ENCODE results near the gene PDCD1. TPM values are rescaled to one million over a fixed set of nuclear protein-coding genes. Genes with fewer than 3 reads are reported as not detected.
"Not testable (repeated sequence)": the region's sequence is repeated elsewhere in the genome, so short reads cannot be mapped to it uniquely, and the experiment has no call there.

Gene PDCD1
- total RNA-seq: 1 to 10 TPM; 5.4 to 6.6 TPM

DNA sequence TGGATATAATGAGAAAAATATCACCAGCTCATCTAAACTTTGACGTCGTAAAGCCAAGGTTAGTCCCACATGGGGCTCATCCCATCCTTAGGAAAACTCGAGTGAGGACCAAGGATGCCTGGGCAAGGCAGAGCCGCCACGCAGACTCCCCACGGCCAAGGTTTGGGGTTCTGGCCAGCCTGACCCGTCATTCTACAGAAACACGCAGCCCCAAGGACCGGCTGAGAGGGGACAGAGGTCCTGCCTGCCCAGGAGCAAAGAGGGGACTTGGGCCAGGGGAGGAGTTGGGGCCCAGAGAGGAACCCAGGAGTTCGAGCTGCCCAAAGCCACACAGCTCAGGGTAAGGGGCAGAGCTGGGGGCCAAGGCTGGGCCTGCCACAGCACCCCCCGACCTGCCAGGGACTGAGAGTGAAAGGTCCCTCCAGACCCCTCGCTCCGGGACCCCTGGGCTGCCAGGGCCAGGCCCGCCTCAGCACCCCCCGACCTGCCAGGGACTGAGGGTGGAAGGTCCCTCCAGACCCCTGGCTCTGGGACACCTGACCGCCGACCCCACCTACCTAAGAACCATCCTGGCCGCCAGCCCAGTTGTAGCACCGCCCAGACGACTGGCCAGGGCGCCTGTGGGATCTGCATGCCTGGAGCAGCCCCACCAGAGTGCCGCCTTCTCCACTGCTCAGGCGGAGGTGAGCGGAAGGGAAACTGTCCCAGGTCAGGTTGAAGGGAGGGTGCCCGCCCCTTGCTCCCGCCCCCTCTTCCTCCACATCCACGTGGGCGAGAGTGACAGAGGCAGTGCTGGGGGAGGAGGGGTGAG is at the start of gene PDCD1:
Gene PDCD1 (minus strand): TSS at position 689 of the 811 bp plus-strand sequence. CDS start 56 bp downstream, at position 633.
- H3K9me3 Mint-ChIP-seq: no peaks in the 10 kb centered on the region
- peaks cover 26% of the 10 kb centered on the region for H3K4me1 Mint-ChIP-seq
- peak; percentile 67 for DNase-seq
- POLR2A ChIA-PET: interaction anchor here (0.9 to 2.4 kb wide), 2 partner anchors 14 to 172 kb away, joined by 5 to 10 read pairs; partner anchors contain the start of gene DTYMK
- H3K4me3 Mint-ChIP-seq: peak within 1 kb of the TSS; percentile 83
- H3K36me3 Mint-ChIP-seq: peaks cover 2% of the 10 kb centered on the region
- peak; percentile 68 for ATAC-seq (ENCODE audit: low read depth)
- peak within 1 kb of the TSS; percentile 92 for H3K27ac Mint-ChIP-seq
- peaks cover 6% of the 10 kb centered on the region for H3K27me3 Mint-ChIP-seq

DNA sequence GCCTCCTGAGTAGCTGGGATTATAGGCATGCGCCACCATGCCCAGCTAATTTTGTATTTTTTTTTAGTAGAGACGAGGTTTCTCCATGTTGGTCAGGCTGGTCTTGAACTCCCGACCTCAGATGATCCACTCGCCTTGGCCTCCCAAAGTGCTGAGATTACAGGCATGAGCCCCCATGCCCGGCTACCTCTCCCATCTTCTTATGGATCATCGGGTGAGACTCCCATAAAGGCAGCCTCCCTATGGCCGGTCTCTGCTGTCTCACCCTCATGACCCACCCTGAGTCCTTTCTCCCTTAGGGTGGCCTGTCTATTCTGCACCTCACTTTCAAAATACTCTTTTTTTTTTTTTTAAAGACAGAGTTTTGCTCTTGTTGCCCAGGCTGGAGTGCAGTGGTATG is 49.1 kb upstream of the PDCD1 start:
- H3K27me3 Mint-ChIP-seq; ATAC-seq (ENCODE audit: low read depth); H3K4me1 Mint-ChIP-seq; H3K4me3 Mint-ChIP-seq; H3K27ac Mint-ChIP-seq; H3K9me3 Mint-ChIP-seq; POLR2A ChIA-PET: not testable (repeated sequence)
- H3K36me3 Mint-ChIP-seq: peaks cover 15% of the 10 kb centered on the region
- peak; percentile 2 for DNase-seq

DNA sequence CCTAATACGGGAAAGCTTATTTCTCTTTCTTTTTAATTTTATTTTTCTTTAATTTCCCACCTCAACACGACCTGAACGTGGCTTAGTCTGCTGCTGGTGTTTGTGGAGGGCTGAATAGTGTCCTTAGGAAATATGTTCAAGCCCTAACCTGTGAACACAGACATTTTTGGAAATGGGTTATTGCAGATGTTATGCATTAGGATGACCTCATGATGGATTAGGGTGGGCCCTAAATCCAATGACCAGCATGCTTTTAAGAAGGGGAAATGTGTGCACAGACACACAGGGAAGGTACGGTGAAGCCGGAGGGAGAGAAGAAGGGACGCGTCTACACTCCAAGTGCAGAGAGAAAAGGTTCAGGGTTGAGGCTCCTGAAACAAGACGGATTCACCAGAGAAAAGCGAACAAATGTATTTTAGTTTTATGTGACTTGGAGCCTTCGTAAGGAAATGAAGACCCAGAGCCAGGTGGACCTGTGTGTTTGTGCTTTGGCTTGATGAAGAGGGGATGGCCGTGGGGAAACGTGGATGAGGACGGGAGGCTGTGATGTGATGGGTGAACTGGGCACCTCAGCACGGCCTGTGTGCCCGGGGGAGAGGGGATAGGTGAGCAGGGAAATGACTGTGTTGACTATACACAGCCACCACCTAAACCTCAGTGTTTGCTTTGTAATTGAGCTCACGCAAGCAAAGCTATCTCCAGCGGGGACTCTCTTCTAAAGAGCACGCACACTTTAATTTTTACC is 48.3 kb upstream of the PDCD1 start:
- Mint-ChIP-seq H3K9me3 (peaks cover 3% of the 10 kb centered on the region), H3K4me3 (no peak overlapping the region), H3K27me3 (no peaks in the 10 kb centered on the region), H3K4me1 (no peaks in the 10 kb centered on the region), H3K27ac (no peak overlapping the region), H3K36me3 (peaks cover 13% of the 10 kb centered on the region)
- POLR2A ChIA-PET: no interaction called here
- DNase-seq (peak; percentile 2), ATAC-seq (ENCODE audit: low read depth) (no peak)

GRCh38 chr2:241906378-241906770 is 47.7 kb upstream of the PDCD1 start:
- H3K27ac Mint-ChIP-seq; H3K9me3 Mint-ChIP-seq; POLR2A ChIA-PET; H3K4me3 Mint-ChIP-seq; ATAC-seq (ENCODE audit: low read depth); H3K27me3 Mint-ChIP-seq; H3K4me1 Mint-ChIP-seq; H3K36me3 Mint-ChIP-seq: not testable (repeated sequence)
- DNase-seq: peak; percentile 4

DNA sequence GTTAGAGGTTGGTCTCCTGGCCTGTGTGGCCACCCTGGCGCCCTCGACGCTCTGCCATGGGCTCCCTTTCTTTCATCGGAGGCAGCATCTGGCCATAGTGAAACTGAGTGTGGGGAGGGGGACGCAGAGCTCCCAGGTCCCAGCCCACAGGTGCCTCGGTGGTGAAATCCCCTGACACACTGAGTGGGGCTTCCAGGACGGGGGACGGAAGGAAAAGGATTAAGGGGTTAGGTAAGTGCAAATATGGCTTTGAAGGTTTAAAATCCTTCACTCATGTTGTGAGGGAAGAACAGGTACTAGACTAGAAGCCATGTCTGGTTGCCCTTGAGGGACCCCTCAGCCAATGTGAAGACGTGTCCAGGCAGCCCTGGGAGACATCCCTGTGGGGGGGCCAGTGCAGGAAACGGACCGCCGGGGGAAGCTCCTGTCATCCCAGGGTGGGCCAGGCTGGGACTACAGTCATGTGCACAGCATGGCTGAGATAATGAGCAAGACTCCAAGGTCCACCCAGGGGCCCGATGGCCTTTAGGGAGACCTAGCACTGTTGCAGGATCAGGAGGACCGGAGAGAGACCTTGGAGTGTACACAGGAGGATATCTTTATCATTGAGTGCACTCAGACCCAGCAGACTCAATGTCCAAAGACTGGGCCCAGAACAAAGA is 47.2 kb upstream of the PDCD1 start:
- H3K27ac Mint-ChIP-seq: no peak overlapping the region
- no peaks in the 10 kb centered on the region for H3K9me3 Mint-ChIP-seq
- H3K4me3 Mint-ChIP-seq: no peak overlapping the region

GRCh38 chr2:241904791-241905710 is 46.4 kb upstream of the PDCD1 start:
- no peak overlapping the region for H3K27ac Mint-ChIP-seq
- no peaks in the 10 kb centered on the region for H3K4me1 Mint-ChIP-seq
- no peaks in the 10 kb centered on the region for H3K9me3 Mint-ChIP-seq
- H3K4me3 Mint-ChIP-seq: no peak overlapping the region
- H3K36me3 Mint-ChIP-seq: no peaks in the 10 kb centered on the region
- ATAC-seq (ENCODE audit: low read depth) (no peak), DNase-seq (peak; percentile 14)
- no peaks in the 10 kb centered on the region for H3K27me3 Mint-ChIP-seq
- POLR2A ChIA-PET: no interaction called here

More for the DNA sequence above, 47.2 kb upstream of the PDCD1 start:
- no peaks in the 10 kb centered on the region for H3K27me3 Mint-ChIP-seq
- no peak for ATAC-seq (ENCODE audit: low read depth)
- peaks cover 4% of the 10 kb centered on the region for H3K36me3 Mint-ChIP-seq
- no peaks in the 10 kb centered on the region for H3K4me1 Mint-ChIP-seq
- DNase-seq: peak; percentile 21
- POLR2A ChIA-PET: no interaction called here

- no peaks in the 10 kb centered on the region for H3K4me1 Mint-ChIP-seq
- POLR2A ChIA-PET: no interaction called here
- no peak for ATAC-seq (ENCODE audit: low read depth)
These were observed 45.5 kb upstream of the PDCD1 start for GRCh38 chr2:241904011-241904718.

DNA sequence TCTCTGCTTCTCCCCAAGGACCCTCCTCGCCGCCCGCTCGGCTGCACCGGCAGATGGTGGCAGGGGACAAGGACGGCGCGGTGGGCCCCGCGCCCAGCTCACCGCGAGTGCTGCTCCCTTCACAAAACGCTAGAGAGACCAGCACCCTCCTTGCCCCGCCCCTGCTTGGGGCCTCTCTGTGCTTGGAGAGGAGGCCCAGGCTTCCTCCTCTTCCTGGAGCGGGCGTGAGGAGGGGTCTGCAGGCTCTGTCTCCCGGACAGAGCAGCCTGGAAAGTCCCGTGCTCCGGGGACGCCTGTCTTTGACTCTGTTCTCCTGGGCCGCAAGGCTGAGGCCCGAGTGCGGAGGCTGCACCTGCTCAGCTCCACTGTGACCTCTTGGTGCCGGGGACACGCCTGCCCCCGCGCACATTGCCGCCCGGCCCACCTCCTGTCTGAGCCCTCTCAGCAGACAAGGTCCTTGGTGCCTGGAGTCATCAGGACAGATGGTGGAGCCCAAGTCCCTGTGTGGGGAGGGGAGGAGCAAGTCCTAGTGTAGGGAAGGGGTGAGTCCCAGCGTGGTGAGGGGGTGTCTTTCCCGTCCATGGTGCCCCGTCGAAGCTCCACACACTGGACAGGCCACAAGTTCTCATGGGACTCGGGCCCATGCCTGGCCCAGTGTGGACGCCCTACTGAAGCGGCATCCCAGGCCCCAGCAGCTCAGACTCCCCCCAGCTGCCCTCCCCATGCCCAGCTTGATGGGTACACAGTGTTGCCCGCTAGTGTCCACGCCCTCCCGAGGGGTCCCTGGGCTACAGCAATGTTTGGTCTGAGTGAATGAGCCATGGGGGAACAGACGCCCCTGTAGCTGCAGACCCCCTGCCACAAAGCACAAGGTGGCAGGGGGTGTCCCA is 44.7 kb upstream of the PDCD1 start:
- no peak overlapping the region for H3K27ac Mint-ChIP-seq
- POLR2A ChIA-PET: no interaction called here

More at GRCh38 chr2:241904011-241904718, 45.5 kb upstream of the PDCD1 start:
- H3K36me3 Mint-ChIP-seq: no peaks in the 10 kb centered on the region
- peak; percentile 8 for DNase-seq
- no peak overlapping the region for H3K27ac Mint-ChIP-seq
- no peaks in the 10 kb centered on the region for H3K27me3 Mint-ChIP-seq
- no peak overlapping the region for H3K4me3 Mint-ChIP-seq
- no peaks in the 10 kb centered on the region for H3K9me3 Mint-ChIP-seq

DNA sequence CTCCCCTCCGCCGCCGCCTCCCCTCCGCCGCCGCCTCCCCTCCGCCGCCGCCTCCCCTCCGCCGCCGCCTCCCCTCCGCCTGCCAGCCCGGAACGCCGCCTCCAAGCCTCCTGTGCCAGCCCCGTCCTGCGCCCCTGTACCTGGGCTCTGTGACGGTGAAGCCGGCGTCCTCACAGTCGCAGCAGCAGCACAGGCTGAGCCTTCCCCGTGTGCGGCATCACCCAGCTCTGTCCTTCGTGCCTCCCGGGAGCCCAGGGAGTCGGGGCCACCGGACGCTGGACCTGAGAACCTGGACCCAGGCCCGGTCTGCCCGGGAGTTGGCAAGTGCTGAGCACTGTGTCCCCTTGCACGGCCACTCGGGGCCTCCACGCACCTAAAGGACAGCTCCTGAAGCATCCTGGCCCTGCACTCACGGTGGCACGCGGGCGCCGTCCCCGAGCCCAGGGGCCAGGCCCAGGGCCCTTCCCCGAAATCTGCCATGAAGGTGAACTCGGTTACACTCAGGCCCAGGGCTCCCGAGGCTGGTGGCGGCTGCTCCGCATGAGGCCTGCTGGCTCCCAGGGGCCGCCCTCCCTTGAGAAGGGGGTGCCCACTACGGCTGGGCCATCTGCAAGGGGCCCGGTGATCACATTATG is 43.8 kb upstream of the PDCD1 start:
- POLR2A ChIA-PET: no interaction called here
- Mint-ChIP-seq H3K4me3 (no peak overlapping the region), H3K27me3 (no peaks in the 10 kb centered on the region), H3K9me3 (no peaks in the 10 kb centered on the region), H3K27ac (no peak overlapping the region), H3K4me1 (no peaks in the 10 kb centered on the region), H3K36me3 (no peaks in the 10 kb centered on the region)
- DNase-seq (peak; percentile 25), ATAC-seq (ENCODE audit: low read depth) (no peak)

More for the DNA sequence above, 44.7 kb upstream of the PDCD1 start:
- no peaks in the 10 kb centered on the region for H3K27me3 Mint-ChIP-seq
- no peaks in the 10 kb centered on the region for H3K4me1 Mint-ChIP-seq
- DNase-seq (peak; percentile 19), ATAC-seq (ENCODE audit: low read depth) (no peak)
- H3K9me3 Mint-ChIP-seq: no peaks in the 10 kb centered on the region
- no peak overlapping the region for H3K4me3 Mint-ChIP-seq
- no peaks in the 10 kb centered on the region for H3K36me3 Mint-ChIP-seq

GRCh38 chr2:241901500-241902351 is 43.0 kb upstream of the PDCD1 start:
- DNase-seq (peak; percentile 15), ATAC-seq (ENCODE audit: low read depth) (no peak)

GRCh38 chr2:241901018-241901380 is 42.3 kb upstream of the PDCD1 start:
- DNase-seq: no peak
- ATAC-seq (ENCODE audit: low read depth): no peak

More at GRCh38 chr2:241901500-241902351, 43.0 kb upstream of the PDCD1 start:
- H3K4me3 Mint-ChIP-seq: no peak overlapping the region
- no peaks in the 10 kb centered on the region for H3K36me3 Mint-ChIP-seq
- H3K4me1 Mint-ChIP-seq: no peaks in the 10 kb centered on the region
- no peak overlapping the region for H3K27ac Mint-ChIP-seq
- H3K27me3 Mint-ChIP-seq: no peaks in the 10 kb centered on the region
- H3K9me3 Mint-ChIP-seq: no peaks in the 10 kb centered on the region
- POLR2A ChIA-PET: no interaction called here

More at GRCh38 chr2:241901018-241901380, 42.3 kb upstream of the PDCD1 start:
- H3K27ac Mint-ChIP-seq: no peak overlapping the region
- H3K9me3 Mint-ChIP-seq: peaks cover 2% of the 10 kb centered on the region
- H3K4me3 Mint-ChIP-seq: no peak overlapping the region
- H3K27me3 Mint-ChIP-seq: no peaks in the 10 kb centered on the region
- H3K36me3 Mint-ChIP-seq: no peaks in the 10 kb centered on the region
- POLR2A ChIA-PET: no interaction called here
- H3K4me1 Mint-ChIP-seq: no peaks in the 10 kb centered on the region
